GM12878 (cell line): ENCODE data around the gene CHST13. TPM values are rescaled to one million over a fixed set of nuclear protein-coding genes. Genes with fewer than 3 reads are reported as not detected.

Source experiments
- ATAC-seq: fragments of 200-7000 bp; cut with Tn5 transposase; 3 replicates; pipeline ENCODE4 v1.9.1; 2020; ENCODE audit warnings: mild to moderate bottlenecking, moderate library complexity
- BruUV-seq: library from RNA; stranded (reverse); fragments of 400-500 nt; replicated peaks from 2 replicates; lab custom pipeline; 2021; lab: Mats Ljungman, UMichigan
- CTCF ChIA-PET: fragments of 300-600 bp; sonication (Branson Sonifier 250); formaldehyde crosslinking; extraction: SDS; loops from one replicate; lab custom pipeline; 2021; ENCODE audit warnings: inconsistent platforms; lab: Yijun Ruan, JAX
- POLR2A ChIA-PET: fragments of 350-600 bp; formaldehyde crosslinking; extraction: SDS; loops from one replicate; lab custom pipeline; 2021; ENCODE audit warnings: inconsistent platforms; lab: Charles Lee
- RAD21 ChIA-PET: fragments of 300-600 bp; sonication (Branson Sonifier 250); formaldehyde crosslinking; loops from one replicate; lab custom pipeline; 2023; ENCODE audit warnings: antibody characterized with exemption; ENCODE audit not compliant: unreplicated experiment; lab: Charles Lee
- SMC1A ChIA-PET: fragments of 300-600 bp; sonication (Branson Sonifier 250); formaldehyde crosslinking; loops from one replicate; lab custom pipeline; 2023; ENCODE audit not compliant: unreplicated experiment, uncharacterized antibody; lab: Charles Lee
- DNase-seq: peaks from one replicate; pipeline ENCODE4 v3.0.0-alpha.2; 2011; ENCODE audit warnings: low read depth, low spot score
- FAIRE-seq: peaks from 3 replicates; lab custom pipeline; 2011; peaks lifted over from hg19 to GRCh38; lab: Jason Lieb, UNC
- H2AFZ ChIP-seq: 2 replicates; pipeline ENCODE4 v1.6.0; 2011; ENCODE audit warnings: low read depth, low read length, control low read depth; ENCODE audit not compliant: control insufficient read depth
- H3K27ac ChIP-seq: 2 replicates; pipeline ENCODE4 v1.5.1; 2011; ENCODE audit warnings: control low read depth; ENCODE audit not compliant: control insufficient read depth, insufficient read depth
- H3K27me3 ChIP-seq, 2 experiments: replicated peaks in 1 of 2; 2 replicates each; pipeline versions ENCODE4 v1.6.0 to v1.6.1; 2011; ENCODE audit warnings: low read length in 1 of 2; ENCODE audit not compliant: control insufficient read depth in 2 of 2, insufficient read depth in 2 of 2
- H3K36me3 ChIP-seq, 2 experiments: 2 replicates each; pipeline ENCODE4 v1.5.1; 2011; ENCODE audit warnings: low read length in 1 of 2; ENCODE audit not compliant: control insufficient read depth in 2 of 2, insufficient read depth in 2 of 2
- H3K4me1 ChIP-seq: 2 replicates; pipeline ENCODE4 v1.6.1; 2011; ENCODE audit warnings: mild to moderate bottlenecking, low read length, moderate library complexity, mixed read lengths; ENCODE audit not compliant: control insufficient read depth, insufficient read depth
- H3K4me2 ChIP-seq: 2 replicates; pipeline ENCODE4 v1.6.0; 2011; ENCODE audit warnings: control low read depth; ENCODE audit not compliant: control insufficient read depth, insufficient read depth
- H3K4me3 ChIP-seq: fragments of 200-600 bp; sonication (generic); 2 replicates; pipeline ENCODE4 v1.5.1; 2016
- H3K79me2 ChIP-seq: 2 replicates; pipeline ENCODE4 v1.6.0; 2011; ENCODE audit warnings: low read length; ENCODE audit not compliant: control insufficient read depth, insufficient read depth
- H3K9ac ChIP-seq: 2 replicates; pipeline ENCODE4 v1.8.0; 2011; ENCODE audit warnings: low read length, control low read depth, mixed read lengths; ENCODE audit not compliant: control insufficient read depth, insufficient read depth
- H3K9me3 ChIP-seq: replicated peaks from 3 replicates; pipeline ENCODE4 v1.5.1; 2011; ENCODE audit warnings: mild to moderate bottlenecking, low read length; ENCODE audit not compliant: control insufficient read depth, insufficient read depth
- H4K20me1 ChIP-seq: 2 replicates; pipeline ENCODE4 v1.6.0; 2011; ENCODE audit not compliant: control insufficient read depth, insufficient read depth
- CEBPB ChIP-seq, 2 experiments: fragments of 150-350 bp in 1 of 2; IDR thresholded peaks; 2 replicates each; pipeline ENCODE4 v1.6.1; 2012 to 2014; ENCODE audit warnings: low read depth in 2 of 2, low read length in 2 of 2, borderline replicate concordance in 1 of 2, inconsistent platforms in 1 of 2
- CHD2 ChIP-seq: IDR thresholded peaks from 2 replicates; pipeline ENCODE4 v1.6.1; 2011; ENCODE audit warnings: low read depth, low read length, improper control_type of control experiment, borderline replicate concordance
- EZH2 ChIP-seq: IDR thresholded peaks from 2 replicates; pipeline ENCODE4 v1.6.1; 2012; ENCODE audit warnings: low read depth, mild to moderate bottlenecking, control low read depth, inconsistent platforms, low read length, borderline replicate concordance; ENCODE audit not compliant: control insufficient read depth
- FOXM1 ChIP-seq: IDR thresholded peaks from 2 replicates; pipeline ENCODE4 v1.6.1; 2012; ENCODE audit warnings: low read depth, mild to moderate bottlenecking, inconsistent platforms, low read length, moderate library complexity
- NR2F1 ChIP-seq: fragments of 450-650 bp; conservative IDR thresholded peaks from 2 replicates; pipeline ENCODE4 v1.6.1; 2017; ENCODE audit warnings: mild to moderate bottlenecking
- NRF1 ChIP-seq: conservative IDR thresholded peaks from 2 replicates; pipeline ENCODE4 v1.6.1; 2011; ENCODE audit warnings: mild to moderate bottlenecking, low read depth, low read length, improper control_type of control experiment
- PBX3 ChIP-seq: IDR thresholded peaks from 2 replicates; pipeline ENCODE4 v1.6.1; 2011; ENCODE audit warnings: mild to moderate bottlenecking, low read depth, low read length, moderate library complexity; ENCODE audit not compliant: insufficient replicate concordance
- RBBP5 ChIP-seq: fragments of 200-600 bp; sonication (generic); conservative IDR thresholded peaks from 2 replicates; pipeline ENCODE4 v1.6.1; 2016
- SRF ChIP-seq, 2 experiments: IDR thresholded peaks; 2 replicates each; pipeline ENCODE4 v1.6.1; 2011; ENCODE audit warnings: low read depth in 2 of 2, low read length in 2 of 2, mild to moderate bottlenecking in 1 of 2, moderate library complexity in 1 of 2
- STAT1 ChIP-seq: fragments of 450-650 bp; conservative IDR thresholded peaks from 2 replicates; pipeline ENCODE4 v1.6.1; 2014; ENCODE audit warnings: antibody characterized with exemption, mild to moderate bottlenecking
- ZBTB40 ChIP-seq: fragments of 450-650 bp; IDR thresholded peaks from 2 replicates; pipeline ENCODE4 v1.6.1; 2016; ENCODE audit warnings: mild to moderate bottlenecking, moderate library complexity, borderline replicate concordance
- ZNF207 ChIP-seq: fragments of 450-650 bp; IDR thresholded peaks from 2 replicates; pipeline ENCODE4 v1.6.1; 2014; ENCODE audit warnings: antibody characterized with exemption, mild to moderate bottlenecking, borderline replicate concordance
- WGBS: methylation state at CpG from one replicate; pipeline ENCODE4 v1.1.6; 2016; ENCODE audit warnings: low lambda C conversion rate; ENCODE audit not compliant: insufficient replicate concordance, insufficient coverage; ENCODE audit errors: missing lambda C conversion rate; 5-methylcytosine and 5-hydroxymethylcytosine counted together
- in situ Hi-C: fragments of 300-500 bp; cut with MboI; formaldehyde crosslinking; loops from 9 replicates; pipeline ENCODE4 v1.14.3; 2018; ENCODE audit warnings: mixed read lengths
- intact Hi-C: fragments of 100-400 bp; cut with micrococcal nuclease; formaldehyde crosslinking; loops from one replicate; pipeline ENCODE4 v1.14.2; 2022; ENCODE audit not compliant: unreplicated experiment
- polyA plus RNA-seq, 11 experiments: library from polyadenylated mRNA; depleted of rRNA in 4 of 11; unstranded in 6 of 11; stranded (reverse) in 5 of 11; fragments of >200 nt; fragmentation: Nextera tagmentation in 4 of 11; fragmentation: Illumina TruSeq in 1 of 11; extraction: Ambion mirVana in 4 of 11; extraction: Trizol in 1 of 11; gene quantifications; 1 replicate in 1 of 11; 2 replicates in 10 of 11; pipeline versions ENCODE4 v1.2.1 to v1.2.3, GENCODE V29; 2011 to 2016; ENCODE audit warnings: inconsistent platforms in 2 of 11, missing spikeins in 2 of 11, low read depth in 1 of 11
- total RNA-seq, 4 experiments: library from RNA; depleted of rRNA in 3 of 4; stranded (reverse); fragments of >200 nt in 3 of 4; fragmentation: Illumina TruSeq in 1 of 4; extraction: Trizol in 1 of 4; gene quantifications; 2 replicates each; pipeline versions ENCODE4 v1.2.1 to v1.2.3, GENCODE V29; 2013 to 2021
- TF ChIP-seq, protein P1 (sequence below), 3 experiments: IDR thresholded peaks in 2 of 3; conservative IDR thresholded peaks in 1 of 3; 2 replicates each; pipeline ENCODE4 v1.5.1; 2011; ENCODE audit warnings: low read depth in 3 of 3, low read length in 3 of 3, mild to moderate bottlenecking in 3 of 3, control low read depth in 2 of 3, moderate library complexity in 2 of 3, inconsistent platforms in 1 of 3, mixed read lengths in 1 of 3; ENCODE audit not compliant: control insufficient read depth in 2 of 3, insufficient read depth in 1 of 3; ENCODE audit errors: extremely low read depth in 1 of 3
- TF ChIP-seq, protein P2 (sequence below): IDR thresholded peaks from 2 replicates; pipeline ENCODE4 v1.6.1; 2012; ENCODE audit warnings: low read depth, low read length, improper control_type of control experiment

CHST13 gene
- total and polyA plus RNA-seq, 10 of the 15 experiments (the other 5 are each of a cell fraction or from before 2014, with no cell fraction given): not detected

- TF ChIP-seq, protein P1, sequence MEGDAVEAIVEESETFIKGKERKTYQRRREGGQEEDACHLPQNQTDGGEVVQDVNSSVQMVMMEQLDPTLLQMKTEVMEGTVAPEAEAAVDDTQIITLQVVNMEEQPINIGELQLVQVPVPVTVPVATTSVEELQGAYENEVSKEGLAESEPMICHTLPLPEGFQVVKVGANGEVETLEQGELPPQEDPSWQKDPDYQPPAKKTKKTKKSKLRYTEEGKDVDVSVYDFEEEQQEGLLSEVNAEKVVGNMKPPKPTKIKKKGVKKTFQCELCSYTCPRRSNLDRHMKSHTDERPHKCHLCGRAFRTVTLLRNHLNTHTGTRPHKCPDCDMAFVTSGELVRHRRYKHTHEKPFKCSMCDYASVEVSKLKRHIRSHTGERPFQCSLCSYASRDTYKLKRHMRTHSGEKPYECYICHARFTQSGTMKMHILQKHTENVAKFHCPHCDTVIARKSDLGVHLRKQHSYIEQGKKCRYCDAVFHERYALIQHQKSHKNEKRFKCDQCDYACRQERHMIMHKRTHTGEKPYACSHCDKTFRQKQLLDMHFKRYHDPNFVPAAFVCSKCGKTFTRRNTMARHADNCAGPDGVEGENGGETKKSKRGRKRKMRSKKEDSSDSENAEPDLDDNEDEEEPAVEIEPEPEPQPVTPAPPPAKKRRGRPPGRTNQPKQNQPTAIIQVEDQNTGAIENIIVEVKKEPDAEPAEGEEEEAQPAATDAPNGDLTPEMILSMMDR (IDR thresholded peaks at IDR 0.05 in 2 of 3, conservative IDR thresholded peaks at IDR 0.05 in 1 of 3; ENCODE audit: control insufficient read depth in 2 of 3, extremely low read depth in 1 of 3, insufficient read depth in 1 of 3, low read depth in 3 of 3, low read length in 3 of 3): no peak
- TF ChIP-seq FOXM1 (no peak), RBBP5 (no peak), STAT1 (no peak), CEBPB (IDR thresholded peaks at IDR 0.05; ENCODE audit: borderline replicate concordance in 1 of 2, low read depth in 2 of 2, low read length in 2 of 2) (no peak), CHD2 (no peak), EZH2 (no peak)
- TF ChIP-seq, protein P2, sequence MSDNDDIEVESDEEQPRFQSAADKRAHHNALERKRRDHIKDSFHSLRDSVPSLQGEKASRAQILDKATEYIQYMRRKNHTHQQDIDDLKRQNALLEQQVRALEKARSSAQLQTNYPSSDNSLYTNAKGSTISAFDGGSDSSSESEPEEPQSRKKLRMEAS: no peak
Observed at GRCh38 chr3:126496894-126497850, 26.8 kb upstream of the CHST13 start (continued).

DNA sequence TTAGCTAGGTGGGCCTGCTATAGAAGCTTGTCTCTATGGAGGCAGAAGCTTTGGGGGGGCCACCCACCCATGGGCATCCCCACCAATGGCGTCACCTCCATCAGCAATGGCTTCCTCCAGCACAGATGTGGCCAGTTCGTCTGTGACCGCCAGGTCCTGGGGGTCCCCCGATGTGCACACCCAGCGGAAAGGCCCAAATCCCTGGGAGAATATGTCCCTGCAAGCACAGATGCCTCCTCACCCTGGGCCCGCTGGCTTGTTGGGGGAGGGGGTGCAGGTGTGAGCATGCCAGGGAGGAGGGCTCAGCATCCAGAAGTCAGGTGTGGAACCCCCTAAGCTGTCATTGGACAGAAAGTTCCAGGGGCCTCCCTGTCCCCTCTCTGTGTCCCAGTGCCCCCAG is 26.0 kb upstream of the CHST13 start:
- WGBS: 60% methylated on average over 6 of the region's 6 CpGs
- Histone ChIP-seq H4K20me1 (no peaks in the 10 kb centered on the region), H3K9me3 (no peaks in the 10 kb centered on the region), H3K4me2 (no peak overlapping the region), H3K36me3 (no peaks in the 10 kb centered on the region), H3K27me3 (no peaks in the 10 kb centered on the region), H3K9ac (no peak overlapping the region), H3K4me1 (no peaks in the 10 kb centered on the region), H3K4me3 (no peak overlapping the region), H3K79me2 (no peaks in the 10 kb centered on the region), H3K27ac (no peak overlapping the region), H2AFZ (no peak overlapping the region)
- in situ Hi-C loops: no loop called here
- no TSS peak for BruUV-seq
- DNase-seq (no peak), ATAC-seq (no peak), FAIRE-seq (no peak)
- CTCF ChIA-PET: no interaction called here
- intact Hi-C loops: no loop called here
- RAD21 ChIA-PET: no interaction called here
- POLR2A ChIA-PET: no interaction called here
- SMC1A ChIA-PET: no interaction called here
- TF ChIP-seq NR2F1 (no peak), ZBTB40 (no peak), PBX3 (no peak), NRF1 (no peak), FOXM1 (no peak), SRF (IDR thresholded peaks at IDR 0.05; ENCODE audit: low read depth in 2 of 2, low read length in 2 of 2) (no peak), ZNF207 (no peak)
